Adrenal gland (tissue), 12 donors: ENCODE results near the gene ZNF32. TPM values are rescaled to one million over a fixed set of nuclear protein-coding genes. Genes with fewer than 3 reads are reported as not detected.

Source experiments
- DNase-seq, 7 donors: peaks; one replicate each; pipeline ENCODE4 v3.0.0-alpha.2; 2019 to 2020
- H3K27ac ChIP-seq, 5 donors: fragments of 200-600 bp; sonication (generic) in 4 of 5; 1 replicate in 3 of 5; 2 replicates in 2 of 5; pipeline versions ENCODE4 v1.5.1 to v1.8.0; 2016 to 2020; ENCODE audit warnings: mild to moderate bottlenecking in 1 of 5
- H3K27me3 ChIP-seq: fragments of 200-600 bp; 2 replicates; pipeline ENCODE4 v1.8.0; 2021
- H3K36me3 ChIP-seq, 2 donors: fragments of 200-600 bp; replicated peaks in 1 of 2; 1 replicate in 1 of 2; 2 replicates in 1 of 2; pipeline versions ENCODE4 v1.5.1 to v1.8.0; 2018 to 2022
- H3K4me1 ChIP-seq, 2 donors: fragments of 200-600 bp; replicated peaks in 1 of 2; 1 replicate in 1 of 2; 2 replicates in 1 of 2; pipeline versions ENCODE4 v1.5.1 to v1.8.0; 2018 to 2021
- H3K4me3 ChIP-seq, 4 donors: fragments of 200-600 bp; sonication (generic) in 3 of 4; one replicate each; pipeline ENCODE4 v1.5.1; 2016 to 2018
- H3K9me3 ChIP-seq, 3 donors: fragments of 200-600 bp; sonication (generic) in 1 of 3; replicated peaks in 1 of 3; 1 replicate in 2 of 3; 2 replicates in 1 of 3; pipeline versions ENCODE4 v1.5.1 to v1.8.0; 2016 to 2021
- POLR2A ChIP-seq, 2 donors: fragments of 450-650 bp; IDR thresholded peaks; one replicate each; pipeline ENCODE4 v1.6.1; 2017; ENCODE audit warnings: antibody characterized with exemption in 2 of 2, mild to moderate bottlenecking in 2 of 2, moderate library complexity in 1 of 2
- WGBS, 4 donors: extraction: QIAGEN DNeasy Blood & Tissue Kit in 2 of 4; methylation state at CpG; one replicate each; pipeline versions ENCODE4 v1.1.5 to v1.1.7; 2013 to 2017; 5-methylcytosine and 5-hydroxymethylcytosine counted together
- intact Hi-C, 2 donors: fragments of 100-400 bp; cut with DNase I; formaldehyde crosslinking; loops; one replicate each; pipeline versions ENCODE4 v1.14.1 to v1.15.0; 2022 to 2023
- polyA plus RNA-seq, 3 donors: library from polyadenylated mRNA; stranded (reverse); fragments of 200-250 nt in 2 of 3; fragments of 350-450 nt in 1 of 3; fragmentation: Illumina TruSeq in 1 of 3; extraction: RNeasy Lipid Tissue Mini Kit (QIAGEN cat#74804) in 1 of 3; gene quantifications; one replicate each; pipeline ENCODE4 v1.2.3, GENCODE V29; 2013 to 2014
- total RNA-seq, 9 donors: library from RNA; depleted of rRNA in 4 of 9; stranded (reverse); fragments of >200 nt in 4 of 9; fragments of 120-200 nt in 1 of 9; fragmentation: NEBNext Ultra II Directional in 1 of 9; extraction: Animal tissue kit (Norgen Biotek cat#: 25700) in 1 of 9; gene quantifications; one replicate each; pipeline versions ENCODE4 v1.1.0 to v1.2.4, GENCODE V29; 2013 to 2023
- TF ChIP-seq, protein P1 (sequence below), 6 experiments: fragments of 450-650 bp in 4 of 6; fragments of 200-600 bp in 2 of 6; sonication (generic) in 1 of 6; IDR thresholded peaks; 1 replicate in 5 of 6; 2 replicates in 1 of 6; pipeline versions ENCODE4 v1.5.1 to v1.8.0; 2016 to 2021; ENCODE audit warnings: antibody characterized with exemption in 6 of 6, mild to moderate bottlenecking in 2 of 6, moderate library complexity in 1 of 6
- donor health status: healthy with polysubstance abuse.
- donor health status: Bipolar disorder and iron deficiency.
- donor health status: DM: yes; HTN: yes; CAD: no.
- donor health status: DM: no; HTN: no; CAD: no.
- donor health status: DM: no; HTN: no; CAD: no.
- donor health status: DM: yes; HTN: yes; CAD: no.

ZNF32 gene
- total and polyA plus RNA-seq, 12 donors: 18.0 to 77.8 (median 42.5) TPM

DNA sequence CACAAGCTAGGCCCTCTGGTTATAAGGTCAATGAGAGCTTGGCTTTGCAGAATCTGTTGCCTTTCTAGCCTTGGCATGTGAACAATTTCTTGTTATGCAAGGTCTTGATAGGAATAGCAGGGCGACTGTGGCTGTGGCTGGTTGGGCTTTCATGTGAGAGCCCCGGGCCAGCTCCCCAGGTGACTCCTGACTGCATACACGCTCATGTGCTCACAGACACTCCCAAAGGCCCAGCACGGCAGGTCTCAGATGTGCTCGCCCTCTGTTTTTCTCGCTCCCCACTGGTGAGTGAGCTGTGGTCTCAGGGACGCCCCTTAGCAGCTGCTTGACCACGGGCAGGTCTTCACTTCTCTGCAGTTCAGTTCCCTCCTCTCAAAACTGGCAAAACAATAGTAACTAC is 37.1 kb upstream of the ZNF32 start:
- Histone ChIP-seq H3K27me3 (no peaks in the 10 kb centered on the region), H3K36me3 (no peaks in the 10 kb centered on the region), H3K4me3 (no peak overlapping the region), H3K9me3 (no peaks in the 10 kb centered on the region), H3K27ac (no peak overlapping the region), H3K4me1 (peaks cover 3 to 6% of the 10 kb centered on the region in 2 donors)
- WGBS, 4 donors: 72 to 84% (median 78%) methylated on average over 8 of the region's 8 CpGs
- TF ChIP-seq, protein P1, sequence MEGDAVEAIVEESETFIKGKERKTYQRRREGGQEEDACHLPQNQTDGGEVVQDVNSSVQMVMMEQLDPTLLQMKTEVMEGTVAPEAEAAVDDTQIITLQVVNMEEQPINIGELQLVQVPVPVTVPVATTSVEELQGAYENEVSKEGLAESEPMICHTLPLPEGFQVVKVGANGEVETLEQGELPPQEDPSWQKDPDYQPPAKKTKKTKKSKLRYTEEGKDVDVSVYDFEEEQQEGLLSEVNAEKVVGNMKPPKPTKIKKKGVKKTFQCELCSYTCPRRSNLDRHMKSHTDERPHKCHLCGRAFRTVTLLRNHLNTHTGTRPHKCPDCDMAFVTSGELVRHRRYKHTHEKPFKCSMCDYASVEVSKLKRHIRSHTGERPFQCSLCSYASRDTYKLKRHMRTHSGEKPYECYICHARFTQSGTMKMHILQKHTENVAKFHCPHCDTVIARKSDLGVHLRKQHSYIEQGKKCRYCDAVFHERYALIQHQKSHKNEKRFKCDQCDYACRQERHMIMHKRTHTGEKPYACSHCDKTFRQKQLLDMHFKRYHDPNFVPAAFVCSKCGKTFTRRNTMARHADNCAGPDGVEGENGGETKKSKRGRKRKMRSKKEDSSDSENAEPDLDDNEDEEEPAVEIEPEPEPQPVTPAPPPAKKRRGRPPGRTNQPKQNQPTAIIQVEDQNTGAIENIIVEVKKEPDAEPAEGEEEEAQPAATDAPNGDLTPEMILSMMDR (IDR thresholded peaks at IDR 0.05): no peak
- no peak for TF ChIP-seq POLR2A (IDR thresholded peaks at IDR 0.05)
- intact Hi-C loops: loop anchor here (5.0 to 10.0 kb wide), 2 partner anchors 702 to 1179 kb away; partner anchors contain the start of gene CXCL12 (in 2 of the 2)
- peak in 1 of 7 donors; percentile 31 for DNase-seq

DNA sequence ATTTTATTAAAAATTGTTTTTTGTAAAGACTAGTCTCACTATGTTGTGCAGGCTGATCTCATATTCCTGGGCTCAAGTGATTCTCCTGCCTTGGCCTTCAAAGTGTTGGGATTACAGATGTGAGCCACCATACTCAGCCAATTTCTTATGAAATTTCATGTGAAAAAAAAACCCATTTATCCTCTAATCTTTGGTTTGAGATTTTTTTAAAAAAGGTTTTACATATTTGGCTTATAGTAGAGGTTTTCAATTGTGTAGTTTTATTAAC is 35.5 kb upstream of the ZNF32 start:
- TF ChIP-seq, protein P1 (IDR thresholded peaks at IDR 0.05): no peak
- TF ChIP-seq POLR2A (IDR thresholded peaks at IDR 0.05): no peak
- no peaks in the 10 kb centered on the region for H3K36me3 ChIP-seq
- no peaks in the 10 kb centered on the region for H3K4me1 ChIP-seq
- intact Hi-C loops: loop anchor here in 1 of 2 donors (10.0 kb wide), 1 partner anchor 1181 kb away; no protein-coding TSS in a partner anchor
- DNase-seq: no peak
- no peaks in the 10 kb centered on the region for H3K9me3 ChIP-seq
- H3K27me3 ChIP-seq: no peaks in the 10 kb centered on the region
- H3K4me3 ChIP-seq: no peak overlapping the region
- H3K27ac ChIP-seq: no peak overlapping the region

DNA sequence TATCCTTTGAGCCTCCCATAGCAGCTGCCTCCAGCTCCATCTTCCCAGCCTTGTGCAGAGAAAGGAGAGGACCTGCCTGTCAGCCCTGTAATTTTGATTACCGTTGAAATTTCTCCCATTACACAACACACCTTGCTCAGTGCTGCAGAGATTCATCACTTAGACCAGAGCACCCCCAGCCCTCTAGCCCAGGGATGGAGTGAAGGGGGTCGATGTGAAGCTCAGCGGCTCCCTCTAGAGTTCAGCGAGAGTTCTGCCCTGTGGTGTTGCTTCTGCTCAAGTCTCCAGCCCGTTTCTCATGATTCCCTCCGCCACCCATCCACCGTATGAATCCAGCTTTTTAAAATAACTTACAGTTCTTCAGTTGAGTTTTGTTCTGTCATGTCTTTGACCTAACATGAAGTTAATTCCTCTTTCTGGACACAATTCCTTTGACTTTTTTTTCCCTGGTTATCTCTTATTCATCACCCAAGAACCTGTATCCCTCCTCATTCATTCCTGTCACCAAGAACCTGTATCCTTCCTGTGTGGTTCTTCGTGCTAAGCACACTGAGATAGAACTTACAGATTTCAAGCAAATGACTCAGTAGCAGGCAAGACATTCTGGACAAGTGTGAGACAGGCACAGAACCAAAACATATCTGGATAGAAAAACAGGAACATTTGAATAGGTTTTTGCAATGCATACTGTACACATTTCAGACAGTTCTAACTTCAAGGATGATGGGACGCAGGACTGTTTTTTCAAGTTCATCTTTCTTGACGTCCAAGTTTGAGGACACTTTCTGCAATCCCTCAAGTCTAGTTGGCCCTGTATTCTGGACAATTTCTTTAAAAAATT is 35.0 kb upstream of the ZNF32 start:
- Histone ChIP-seq H3K9me3 (no peaks in the 10 kb centered on the region), H3K27ac (no peak overlapping the region), H3K4me3 (no peak overlapping the region), H3K27me3 (no peaks in the 10 kb centered on the region), H3K4me1 (no peaks in the 10 kb centered on the region), H3K36me3 (no peaks in the 10 kb centered on the region)
- WGBS, 4 donors: 37 to 62% (median 41%) methylated on average over 10 of the region's 10 CpGs
- no peak for TF ChIP-seq POLR2A (IDR thresholded peaks at IDR 0.05)
- TF ChIP-seq, protein P1 (IDR thresholded peaks at IDR 0.05): peak in 2 of 6 experiments; percentile 13 to 20
- no peak for DNase-seq
- intact Hi-C loops: loop anchor here in 1 of 2 donors (10.0 kb wide), 1 partner anchor 1181 kb away; no protein-coding TSS in a partner anchor

DNA sequence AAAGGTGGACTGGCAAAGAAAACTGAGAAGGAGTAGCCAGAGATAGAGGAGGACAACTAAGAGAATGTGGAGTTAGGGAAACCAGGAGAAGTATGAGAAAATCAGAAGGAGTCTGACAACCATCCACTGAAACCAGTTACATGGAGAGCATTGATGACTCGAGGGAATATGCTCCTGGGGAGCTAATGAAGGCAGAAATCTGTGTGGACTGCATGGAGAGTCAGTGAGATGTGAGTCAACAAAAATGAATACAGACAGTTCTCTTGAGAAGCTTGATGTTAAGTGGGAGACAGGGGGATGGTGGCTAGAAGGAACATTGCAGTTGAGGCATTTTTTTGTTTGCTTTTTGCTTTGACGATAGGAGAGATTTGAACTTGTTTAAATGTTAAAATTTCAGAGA is 34.3 kb upstream of the ZNF32 start:
- Histone ChIP-seq H3K27ac (no peak overlapping the region), H3K27me3 (no peaks in the 10 kb centered on the region), H3K9me3 (no peaks in the 10 kb centered on the region), H3K36me3 (no peaks in the 10 kb centered on the region), H3K4me1 (no peaks in the 10 kb centered on the region), H3K4me3 (no peak overlapping the region)
- 78 to 92% (median 90%) methylated on average over 2 of the region's 2 CpGs for WGBS, 4 donors
- no peak for DNase-seq
- TF ChIP-seq POLR2A (IDR thresholded peaks at IDR 0.05): no peak
- TF ChIP-seq, protein P1 (IDR thresholded peaks at IDR 0.05): no peak
- intact Hi-C loops: loop anchor here in 1 of 2 donors (10.0 kb wide), 1 partner anchor 1182 kb away; no protein-coding TSS in a partner anchor
